Measurements from ENCODE around the gene IP6K2.
"Not testable (repeated sequence)": the region's sequence is repeated elsewhere in the genome, so short reads cannot be mapped to it uniquely, and the experiment has no call there.

The IP6K2 gene, protein sequence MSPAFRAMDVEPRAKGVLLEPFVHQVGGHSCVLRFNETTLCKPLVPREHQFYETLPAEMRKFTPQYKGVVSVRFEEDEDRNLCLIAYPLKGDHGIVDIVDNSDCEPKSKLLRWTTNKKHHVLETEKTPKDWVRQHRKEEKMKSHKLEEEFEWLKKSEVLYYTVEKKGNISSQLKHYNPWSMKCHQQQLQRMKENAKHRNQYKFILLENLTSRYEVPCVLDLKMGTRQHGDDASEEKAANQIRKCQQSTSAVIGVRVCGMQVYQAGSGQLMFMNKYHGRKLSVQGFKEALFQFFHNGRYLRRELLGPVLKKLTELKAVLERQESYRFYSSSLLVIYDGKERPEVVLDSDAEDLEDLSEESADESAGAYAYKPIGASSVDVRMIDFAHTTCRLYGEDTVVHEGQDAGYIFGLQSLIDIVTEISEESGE

DNA sequence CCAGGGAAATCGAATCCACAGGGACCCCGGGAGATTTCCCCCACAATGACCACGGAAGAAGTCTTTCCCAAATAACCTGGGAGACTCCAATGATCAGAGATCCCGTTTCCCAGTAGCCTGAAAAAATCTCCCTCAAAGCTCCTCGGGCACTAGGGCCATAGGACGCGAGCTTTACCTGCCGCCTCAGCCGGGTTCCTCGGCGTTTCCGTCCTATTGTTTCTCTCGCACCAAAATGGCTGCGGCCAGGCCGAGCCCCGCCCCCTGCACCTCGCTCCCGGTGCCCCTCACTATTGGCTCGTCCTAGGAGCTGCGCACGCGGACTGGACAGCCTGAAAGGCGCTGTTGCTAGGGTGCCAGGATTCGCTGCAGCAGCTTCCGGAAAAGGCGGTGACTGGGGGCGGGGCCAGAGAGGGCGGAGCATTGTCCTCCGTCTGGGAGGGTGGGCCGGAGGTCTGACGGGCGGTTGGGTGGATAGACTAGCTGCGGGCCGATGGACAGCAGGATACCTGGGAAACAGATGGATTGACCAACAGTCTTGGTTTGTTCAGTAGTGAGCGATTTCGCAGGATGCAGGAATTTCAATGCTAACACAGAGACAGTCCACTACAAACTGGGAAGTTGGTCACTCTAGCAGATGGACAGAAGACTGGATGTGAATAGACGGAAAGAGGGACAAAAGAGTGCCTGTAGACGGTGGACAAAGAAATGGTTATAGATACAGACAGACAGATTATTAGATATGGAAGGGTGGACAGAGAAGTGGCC is at the start of gene IP6K2:
Gene IP6K2 (minus strand): TSS at position 240 of the 765 bp plus-strand sequence. CDS start 21,930 bp downstream, outside the sequence.
- peak; percentile 85 for DNase-seq

DNA sequence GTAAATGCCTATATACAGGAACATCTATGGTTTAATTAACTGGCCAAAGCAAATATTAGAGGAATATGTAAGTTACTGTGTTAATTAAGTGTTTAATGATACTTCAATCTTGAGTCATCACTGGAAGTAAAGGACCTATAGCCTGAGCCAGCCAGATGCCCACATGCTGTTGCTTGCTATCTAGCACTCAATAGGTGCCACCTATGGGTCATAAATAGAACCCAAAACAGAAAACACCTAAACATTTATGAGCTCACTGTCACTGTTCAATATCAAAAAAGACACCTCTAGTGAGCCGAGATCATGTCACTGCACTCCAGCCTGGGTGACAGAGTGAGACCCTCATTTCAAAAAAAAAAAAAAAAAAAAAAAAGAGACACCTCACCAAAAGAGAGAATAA is 48.4 kb upstream of the IP6K2 start:
- DNase-seq, result no peak

DNA sequence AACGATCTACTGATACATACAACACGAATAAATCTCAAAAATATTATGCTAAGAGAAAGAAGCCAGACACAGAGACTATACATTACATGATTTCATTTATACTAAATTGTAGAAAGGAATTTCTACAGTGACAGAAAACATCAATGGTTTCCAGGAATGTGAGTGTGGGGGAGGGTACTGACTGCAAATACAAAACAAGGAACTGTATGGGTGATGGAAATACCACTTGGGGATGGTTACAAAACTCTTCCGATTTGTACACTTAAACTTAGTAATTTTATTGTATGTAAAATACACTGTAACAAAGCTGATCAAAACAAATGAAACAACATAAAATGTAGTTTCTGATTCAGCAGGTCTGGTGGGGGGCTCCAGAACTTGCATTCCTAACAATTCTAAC is 45.8 kb upstream of the IP6K2 start:
- no peak for DNase-seq

DNA sequence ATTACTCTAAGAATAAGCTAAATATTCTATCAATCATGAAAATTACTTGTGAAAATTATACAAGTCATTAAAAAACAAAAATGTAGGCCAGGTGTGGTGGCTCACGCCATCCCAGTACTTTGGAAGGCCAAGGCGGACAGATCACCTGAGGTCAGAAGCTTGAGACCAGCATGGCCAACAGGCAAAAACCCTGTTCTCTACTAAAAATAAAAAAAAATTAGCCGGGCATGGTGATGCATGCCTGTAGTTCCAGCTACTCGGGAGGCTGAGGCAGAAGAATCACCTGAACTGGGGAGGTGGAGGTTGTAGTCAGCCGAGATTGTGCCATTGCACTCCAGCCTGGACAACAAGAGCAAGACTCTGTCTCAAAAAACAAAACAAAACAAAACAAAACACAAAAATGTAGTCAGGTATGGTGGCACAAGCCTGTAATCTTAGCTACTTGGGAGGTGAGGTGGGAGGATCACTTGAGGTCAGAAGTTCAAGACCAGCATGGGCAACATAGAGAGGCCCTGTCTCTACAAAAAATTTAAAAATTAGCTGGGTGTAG is 43.0 kb upstream of the IP6K2 start:
- not testable (repeated sequence) for DNase-seq

DNA sequence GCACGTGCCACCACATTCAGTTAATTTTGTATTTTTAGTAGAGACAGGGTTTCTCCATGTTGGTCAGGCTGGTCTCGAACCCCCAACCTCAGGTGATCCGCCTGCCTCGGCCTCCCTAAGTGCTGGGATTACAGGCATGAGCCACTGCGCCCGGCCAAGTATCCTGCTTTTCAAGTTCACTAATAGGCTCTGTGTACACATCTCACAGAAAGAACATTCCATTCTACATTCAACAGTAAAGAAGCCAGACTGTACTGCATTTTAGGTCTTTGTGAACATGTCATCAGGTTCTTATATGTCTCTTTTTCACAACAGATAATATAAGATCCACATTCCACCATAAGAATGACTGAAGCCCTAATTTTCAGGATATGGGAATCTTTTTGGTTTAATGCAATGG is 42.5 kb upstream of the IP6K2 start:
- not testable (repeated sequence) for DNase-seq

DNA sequence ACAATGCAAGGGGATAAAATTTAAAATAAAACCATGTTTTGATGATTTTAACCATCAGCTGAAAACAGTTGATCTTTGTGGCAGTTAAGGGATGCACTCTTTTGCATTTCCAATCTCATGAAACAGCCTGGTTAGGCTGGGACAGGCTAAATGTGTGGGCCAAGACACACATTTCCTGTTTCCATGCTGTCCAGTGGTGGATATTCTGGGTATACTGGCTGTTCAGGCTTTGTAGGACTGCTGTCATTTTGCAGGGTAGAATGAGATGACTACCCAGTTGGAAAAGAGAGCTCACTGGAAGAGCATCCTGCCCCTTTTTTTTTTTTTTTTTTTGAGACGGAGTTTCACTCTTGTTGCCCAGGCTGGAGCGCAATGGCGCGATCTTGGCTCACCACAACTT is 42.0 kb upstream of the IP6K2 start:
- DNase-seq, result no peak

DNA sequence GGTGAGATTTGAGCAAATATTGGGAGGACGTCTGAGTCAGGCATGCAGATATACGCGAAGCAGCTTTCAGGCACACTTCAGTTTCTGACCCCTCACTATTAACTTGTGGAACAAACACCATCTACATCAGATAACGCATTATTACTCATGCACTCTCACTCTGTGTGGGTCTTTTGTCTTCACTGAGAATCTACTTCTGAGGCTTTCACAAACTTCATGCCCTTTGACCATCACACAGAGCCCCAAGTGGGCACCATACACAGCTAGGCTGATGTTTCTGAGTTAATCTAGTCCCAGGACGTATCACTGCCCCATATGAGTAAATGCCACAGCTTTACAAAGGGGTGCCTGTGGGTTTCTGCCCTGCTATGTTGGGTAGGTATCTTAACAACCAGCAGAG is 39.6 kb upstream of the IP6K2 start:
- DNase-seq, result no peak

DNA sequence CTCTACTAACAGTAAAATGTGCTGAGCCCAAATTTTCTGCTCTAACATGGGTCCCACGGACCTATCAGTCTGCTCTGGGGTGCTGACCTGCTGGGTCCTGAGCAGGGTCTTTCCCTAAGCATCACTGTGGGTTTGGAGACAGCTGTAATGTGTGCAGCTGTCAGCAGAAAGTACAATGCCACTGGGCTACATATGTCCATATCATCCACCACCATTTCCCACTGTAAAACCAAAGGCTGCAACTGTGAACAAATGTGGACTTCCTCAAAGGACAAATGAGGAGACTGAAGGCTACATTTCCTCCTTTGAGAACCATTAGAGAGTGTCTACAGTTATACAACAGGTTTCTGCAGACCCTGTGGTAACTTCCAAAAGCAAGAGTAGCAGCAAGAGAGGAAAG is 33.8 kb upstream of the IP6K2 start:
- no peak for DNase-seq

DNA sequence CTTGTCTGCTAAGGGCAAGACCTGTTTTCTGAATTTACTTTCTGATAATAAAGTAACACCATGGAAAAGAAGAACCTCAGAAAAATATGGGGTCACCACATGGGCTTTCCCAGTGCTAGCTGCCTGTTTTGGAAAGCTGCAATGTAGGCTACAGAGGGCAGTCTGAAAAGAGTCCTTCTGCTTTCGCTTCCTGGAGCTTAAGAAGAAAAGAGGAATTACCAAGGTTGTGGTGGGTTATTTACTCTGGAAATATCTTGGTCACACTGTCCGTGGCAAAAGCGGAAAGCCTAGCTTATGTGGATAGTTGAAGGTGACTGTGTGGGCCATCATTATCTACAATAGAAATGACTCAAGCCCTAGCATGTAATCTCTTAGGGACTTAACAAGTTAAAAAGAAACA is 31.7 kb upstream of the IP6K2 start:
- DNase-seq, result no peak

DNA sequence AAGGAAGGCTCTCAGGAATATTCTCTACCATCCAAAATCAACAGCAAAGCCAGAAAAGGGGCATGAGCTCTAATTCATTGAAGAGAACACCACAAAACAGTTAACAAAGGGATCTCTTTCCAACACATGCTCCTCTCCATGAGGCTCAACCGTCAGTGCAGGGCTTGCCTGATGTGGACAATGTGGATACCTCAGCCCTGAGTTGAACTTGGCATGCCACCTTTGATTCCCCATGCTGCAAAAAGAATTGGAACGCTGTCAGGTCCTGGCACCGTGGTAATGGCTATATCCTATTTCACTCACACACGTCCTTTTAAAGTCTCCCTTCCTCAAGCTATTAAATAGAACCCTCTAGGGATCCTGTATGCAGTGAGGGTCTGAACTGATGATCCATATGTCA is 30.7 kb upstream of the IP6K2 start:
- DNase-seq, result no peak

DNA sequence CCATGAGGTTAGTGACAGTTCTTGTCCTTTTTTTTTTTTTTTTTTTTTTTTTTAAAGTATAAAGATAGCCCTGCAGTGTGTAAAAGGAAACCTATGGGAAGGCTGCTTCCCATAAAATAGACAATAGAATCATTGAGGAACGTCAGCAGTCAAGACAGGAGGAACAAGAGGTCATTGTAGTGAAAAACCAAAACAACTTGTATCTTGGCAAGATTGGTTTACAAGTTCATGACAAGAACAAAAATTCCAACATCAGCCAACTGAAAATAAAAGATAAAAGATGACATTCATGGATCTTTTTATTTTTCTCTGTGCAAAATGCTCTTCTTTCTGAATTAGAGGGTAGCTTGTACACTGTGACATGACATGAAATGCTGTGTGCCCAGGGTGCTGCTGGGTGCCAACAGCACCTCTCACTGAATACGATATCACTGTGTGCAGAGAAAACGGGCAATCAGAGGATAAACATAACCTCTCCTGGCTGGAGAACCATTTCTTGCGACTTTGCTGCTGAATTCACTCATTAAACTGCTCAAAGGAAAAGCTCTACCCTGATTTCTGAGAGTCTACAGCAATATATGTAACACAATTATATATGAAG is 30.1 kb upstream of the IP6K2 start:
- no peak for DNase-seq

DNA sequence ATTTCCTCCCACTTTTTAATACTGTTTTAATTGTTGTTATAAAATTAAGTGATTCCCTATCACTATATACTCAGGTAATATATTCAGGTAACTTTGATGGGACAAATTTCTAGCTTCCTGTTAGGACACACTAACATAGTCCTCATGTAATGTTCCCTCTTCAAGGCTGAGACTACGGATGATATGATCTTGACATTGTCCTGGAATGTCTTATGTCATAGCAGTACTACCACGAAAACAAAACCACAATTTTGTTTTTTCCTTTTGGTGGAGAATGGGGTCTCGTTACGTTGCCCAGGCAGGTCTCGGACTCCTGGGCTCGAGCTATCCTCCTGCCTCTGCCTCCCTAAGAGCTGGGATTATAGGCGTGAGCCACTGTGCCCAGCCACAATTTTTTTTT is 26.8 kb upstream of the IP6K2 start:
- no peak for DNase-seq

DNA sequence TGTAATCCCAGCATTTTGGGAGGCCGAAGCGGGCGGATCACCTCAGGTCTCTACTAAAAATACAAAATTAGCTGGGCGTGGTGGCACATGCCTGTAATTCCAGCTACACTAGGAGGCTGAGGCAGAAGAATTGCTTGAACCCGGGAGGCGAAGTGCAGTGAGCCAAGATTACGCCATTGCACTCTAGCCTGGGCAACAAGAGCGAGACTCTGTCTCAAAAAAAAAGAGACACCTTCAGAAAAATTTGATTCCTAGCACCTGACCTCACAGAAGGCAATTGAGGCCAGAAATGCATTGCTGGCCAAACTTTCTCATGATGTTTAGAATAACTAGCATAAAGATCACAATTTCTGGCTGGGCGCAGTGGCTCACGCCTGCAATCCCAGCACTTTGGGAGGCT is 24.2 kb upstream of the IP6K2 start:
- not testable (repeated sequence) for DNase-seq

DNA sequence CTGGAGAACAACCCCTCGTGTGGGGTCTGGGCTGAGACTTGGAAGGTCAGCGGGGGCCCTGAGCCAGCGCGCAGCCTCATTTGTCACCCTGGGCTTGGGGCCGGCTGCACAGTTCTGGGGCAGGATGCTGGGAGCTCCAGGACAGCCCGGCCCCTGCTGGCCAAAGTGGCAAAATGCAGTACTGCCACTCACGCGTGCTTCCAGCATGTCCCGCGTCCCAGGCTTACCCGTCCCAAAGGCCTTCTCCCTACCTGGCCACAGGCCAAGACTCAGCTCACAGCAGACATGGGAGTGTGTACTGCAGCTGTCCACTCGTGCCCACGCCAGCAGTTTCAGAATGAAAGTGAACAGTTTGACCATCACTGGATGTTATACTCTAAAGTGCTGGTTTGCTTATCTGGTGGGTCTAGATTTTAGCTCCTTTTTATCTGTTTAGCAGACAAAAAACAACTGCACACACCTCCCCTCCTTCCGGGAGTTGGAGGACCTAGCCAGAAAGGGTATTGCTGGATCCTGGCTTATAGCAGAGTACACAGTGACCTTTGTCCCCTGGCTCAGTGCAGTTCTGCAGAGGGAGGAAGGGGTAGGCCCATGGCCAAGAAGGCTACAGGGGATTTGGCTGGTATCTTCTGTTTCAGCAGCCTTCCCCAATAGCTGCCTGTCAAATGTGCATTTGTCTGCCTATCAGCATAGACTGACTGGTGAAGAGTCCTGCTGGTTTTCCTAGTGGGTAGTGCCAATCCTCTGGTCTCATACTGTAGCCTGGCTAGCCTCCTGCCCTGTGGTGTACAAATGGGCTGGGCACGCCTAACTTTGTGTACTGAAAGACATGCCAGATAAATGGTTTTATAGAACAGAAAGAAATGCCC is 23.2 kb upstream of the IP6K2 start:
- DNase-seq, result no peak

DNA sequence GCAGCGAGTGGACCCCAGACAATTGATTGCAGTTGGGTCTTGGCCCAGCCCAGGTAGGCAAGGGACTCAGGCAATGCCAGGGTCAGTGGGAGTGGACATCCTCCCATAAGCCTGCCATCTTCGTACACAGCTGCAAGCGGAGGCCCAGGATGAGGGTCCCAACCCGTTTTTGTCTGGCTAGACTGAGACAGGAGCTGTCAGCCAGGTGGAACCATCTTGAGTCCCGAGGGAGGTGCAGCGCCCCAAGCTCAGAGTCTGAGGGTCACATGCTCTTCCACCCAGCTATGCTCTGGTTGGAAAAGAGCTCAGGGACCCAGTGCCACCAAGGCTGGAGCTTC is 22.6 kb upstream of the IP6K2 start:
- no peak for DNase-seq

DNA sequence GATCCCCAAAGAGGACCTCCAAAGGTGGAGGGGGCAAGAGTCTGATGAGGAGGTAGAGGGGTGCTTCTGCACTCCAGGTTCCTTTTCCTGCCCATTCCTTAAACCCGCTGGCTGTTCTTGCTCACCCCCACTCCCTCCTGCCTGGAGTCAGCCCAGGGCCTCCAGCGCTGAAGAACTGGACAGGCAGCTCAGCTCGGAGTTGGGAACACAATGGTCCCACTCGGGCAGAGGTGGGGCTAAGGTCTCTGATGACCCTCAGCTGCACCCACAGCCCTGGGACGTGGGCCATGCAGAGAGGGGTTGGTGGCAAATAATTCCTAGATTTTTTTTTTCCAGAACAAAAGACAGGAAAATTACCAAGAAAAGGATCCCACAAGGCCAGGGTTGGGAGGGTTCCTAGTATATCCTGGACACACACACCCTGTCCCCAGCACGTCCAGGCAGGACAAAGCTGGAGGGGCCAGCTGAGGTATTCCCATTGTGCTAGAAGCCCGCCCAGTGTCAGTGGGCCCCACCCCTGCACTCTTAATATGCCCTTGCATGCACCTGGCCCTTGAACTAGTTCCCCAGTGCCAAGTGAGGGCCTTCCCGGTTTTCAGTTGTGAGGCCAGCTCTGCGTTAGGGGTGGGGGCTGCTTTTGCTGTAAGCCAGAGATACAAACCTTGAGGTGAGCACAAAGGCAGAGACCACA is 22.1 kb upstream of the IP6K2 start:
- DNase-seq, result no peak

DNA sequence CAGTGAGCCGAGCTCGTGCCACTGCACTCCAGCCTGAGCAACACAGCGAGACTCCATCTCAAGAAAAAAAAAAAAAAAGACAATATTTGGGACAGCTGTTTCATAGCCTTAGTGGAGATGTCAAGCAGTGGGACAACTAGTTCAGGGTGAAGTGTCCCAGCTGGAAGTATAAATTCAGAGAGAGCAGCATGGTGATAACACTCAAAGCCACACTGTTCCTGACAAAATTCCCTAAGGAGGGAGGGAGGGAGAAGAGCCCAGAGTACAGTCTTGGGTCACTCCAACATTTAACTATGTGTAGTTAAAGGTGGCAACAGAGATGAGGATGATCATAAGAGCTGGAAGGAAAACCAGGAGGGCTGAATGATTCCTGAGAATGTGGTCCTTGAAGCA is 21.1 kb upstream of the IP6K2 start:
- no peak for DNase-seq

DNA sequence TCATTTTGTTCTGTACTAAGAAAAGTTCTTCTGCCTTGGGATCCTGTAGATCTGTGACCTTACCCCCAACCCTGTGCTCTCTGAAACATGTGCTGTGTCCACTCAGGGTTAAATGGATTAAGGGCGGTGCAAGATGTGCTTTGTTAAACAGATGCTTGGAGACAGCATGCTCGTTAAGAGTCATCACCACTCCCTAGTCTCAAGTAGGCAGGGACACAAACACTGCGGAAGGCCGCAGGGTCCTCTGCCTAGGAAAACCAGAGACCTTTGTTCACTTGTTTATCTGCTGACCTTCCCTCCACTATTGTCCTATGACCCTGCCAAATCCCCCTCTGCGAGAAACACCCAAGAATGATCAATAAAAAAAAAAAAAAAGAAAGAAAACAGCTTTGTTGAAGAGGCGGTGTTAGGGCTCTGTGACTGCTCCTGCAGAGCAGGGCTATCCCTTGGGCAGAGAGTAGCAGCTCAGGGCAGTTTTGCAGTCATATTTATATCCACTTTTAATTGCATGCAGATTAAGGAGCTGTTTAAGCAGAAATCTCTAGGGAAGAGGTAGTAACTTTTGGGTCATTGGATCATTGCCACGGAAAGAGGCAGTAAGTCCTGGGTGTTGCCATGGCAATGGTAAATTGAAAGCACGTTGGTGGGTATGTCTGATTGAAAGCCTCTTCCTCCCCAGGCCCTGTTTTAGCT is 18.2 kb upstream of the IP6K2 start:
- DNase-seq, result not testable (repeated sequence)

DNA sequence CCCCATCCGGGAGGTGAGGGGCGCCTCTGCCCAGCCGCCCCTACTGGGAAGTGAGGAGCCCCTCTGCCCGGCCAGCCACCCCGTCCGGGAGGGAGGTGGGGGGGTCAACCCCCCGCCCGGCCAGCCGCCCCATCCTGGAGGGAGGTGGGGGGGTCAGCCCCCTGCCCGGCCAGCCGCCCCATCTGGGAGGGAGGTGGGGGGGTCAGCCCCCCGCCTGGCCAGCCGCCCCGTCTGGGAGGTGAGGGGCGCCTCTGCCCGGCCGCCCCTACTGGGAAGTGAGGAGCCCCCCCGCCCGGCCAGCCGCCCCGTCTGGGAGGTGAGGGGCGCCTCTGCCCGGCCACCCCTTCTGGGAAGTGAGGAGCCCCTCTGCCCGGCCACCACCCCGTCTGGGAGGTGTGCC is 17.5 kb upstream of the IP6K2 start:
- DNase-seq, result not testable (repeated sequence)

DNA sequence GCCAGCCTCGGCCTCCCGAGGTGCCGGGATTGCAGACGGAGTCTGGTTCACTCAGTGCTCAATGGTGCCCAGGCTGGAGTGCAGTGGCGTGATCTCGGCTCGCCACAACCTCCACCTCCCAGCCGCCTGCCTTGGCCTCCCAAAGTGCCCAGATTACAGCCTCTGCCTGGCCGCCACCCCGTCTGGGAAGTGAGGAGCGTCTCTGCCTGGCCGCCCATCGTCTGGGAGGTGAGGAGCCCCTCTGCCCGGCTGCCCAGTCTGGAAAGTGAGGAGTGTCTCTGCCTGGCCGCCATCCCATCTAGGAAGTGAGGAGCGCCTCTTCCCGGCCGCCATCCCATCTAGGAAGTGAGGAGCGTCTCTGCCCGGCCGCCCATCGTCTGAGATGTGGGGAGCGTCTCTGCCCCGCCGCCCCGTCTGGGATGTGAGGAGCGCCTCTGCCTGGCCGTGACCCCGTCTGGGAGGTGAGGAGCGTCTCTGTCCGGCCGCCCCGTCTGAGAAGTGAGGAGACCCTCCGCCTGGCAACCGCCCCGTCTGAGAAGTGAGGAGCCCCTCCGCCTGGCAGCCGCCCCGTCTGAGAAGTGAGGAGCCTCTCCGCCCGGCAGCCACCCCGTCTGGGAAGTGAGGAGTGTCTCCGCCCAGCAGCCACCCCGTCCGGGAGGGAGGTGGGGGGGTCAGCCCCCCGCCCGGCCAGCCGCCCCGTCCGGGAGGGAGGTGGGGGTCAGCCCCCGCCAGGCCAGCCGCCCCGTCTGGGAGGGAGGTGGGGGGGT is 16.9 kb upstream of the IP6K2 start:
- DNase-seq, result not testable (repeated sequence)

DNA sequence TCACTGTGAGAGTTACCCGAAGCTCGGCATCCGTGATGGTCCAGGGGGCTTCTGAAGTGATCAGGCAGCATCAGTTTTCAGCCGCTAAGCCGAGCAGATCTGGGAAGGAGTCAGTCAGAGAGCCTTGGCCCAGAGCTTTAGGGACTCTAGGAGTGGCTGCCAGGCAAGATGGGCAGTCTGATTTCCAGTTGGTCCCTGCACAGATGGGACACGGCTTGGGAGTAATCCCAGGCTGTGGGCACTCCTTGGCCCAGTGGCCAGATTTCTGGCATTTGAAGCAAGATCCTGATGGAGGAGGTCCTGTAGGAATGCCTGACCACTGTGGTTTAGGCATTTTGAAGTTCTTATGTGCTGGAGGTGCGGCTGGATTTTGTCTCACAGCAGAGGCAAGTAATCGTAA is 10.5 kb upstream of the IP6K2 start:
- DNase-seq, result no peak
